Smooth muscle cell (in vitro differentiated cells): ENCODE results near the gene AHCTF1. TPM values are rescaled to one million over a fixed set of nuclear protein-coding genes. Genes with fewer than 3 reads are reported as not detected.

Experiments
- DNase-seq: peaks from one replicate; lab custom pipeline; 2025; ENCODE audit not compliant: unreplicated experiment; lab: John Stamatoyannopoulos, UW
- H2AFZ ChIP-seq: fragments of 200-600 bp; sonication (generic); 2 replicates; pipeline ENCODE4 v1.6.0; 2016; ENCODE audit warnings: antibody characterized with exemption, low read depth, mild to moderate bottlenecking
- H3F3A ChIP-seq: fragments of 200-600 bp; sonication (generic); 2 replicates; pipeline ENCODE4 v1.6.0; 2017; ENCODE audit warnings: antibody characterized with exemption, low read depth
- H3K27ac ChIP-seq: fragments of 200-600 bp; sonication (generic); 2 replicates; pipeline ENCODE4 v1.5.1; 2016; ENCODE audit warnings: low read depth, mild to moderate bottlenecking
- H3K27me3 ChIP-seq: fragments of 200-600 bp; sonication (generic); 2 replicates; pipeline ENCODE4 v1.6.1; 2016; ENCODE audit warnings: low read depth, mild to moderate bottlenecking
- H3K36me3 ChIP-seq: fragments of 200-600 bp; sonication (generic); 2 replicates; pipeline ENCODE4 v1.5.1; 2016; ENCODE audit warnings: low read depth
- H3K4me1 ChIP-seq: fragments of 200-600 bp; sonication (generic); 2 replicates; pipeline ENCODE4 v1.5.1; 2016; ENCODE audit warnings: low read depth
- H3K4me2 ChIP-seq: fragments of 200-600 bp; sonication (generic); 2 replicates; pipeline ENCODE4 v1.6.0; 2016; ENCODE audit warnings: mild to moderate bottlenecking
- H3K4me3 ChIP-seq: fragments of 200-600 bp; sonication (generic); 2 replicates; pipeline ENCODE4 v1.5.1; 2016; ENCODE audit warnings: mild to moderate bottlenecking
- H3K79me2 ChIP-seq: fragments of 200-600 bp; sonication (generic); 2 replicates; pipeline ENCODE4 v1.6.0; 2016; ENCODE audit warnings: low read depth, mild to moderate bottlenecking
- H3K9ac ChIP-seq: fragments of 200-600 bp; sonication (generic); 2 replicates; pipeline ENCODE4 v1.6.0; 2016; ENCODE audit warnings: low read depth
- H3K9me3 ChIP-seq: fragments of 200-600 bp; sonication (generic); replicated peaks from 2 replicates; pipeline ENCODE4 v1.5.1; 2016; ENCODE audit warnings: low read depth
- H4K20me1 ChIP-seq: fragments of 200-600 bp; sonication (generic); 2 replicates; pipeline ENCODE4 v1.6.0; 2016; ENCODE audit warnings: low read depth
- WGBS: methylation state at CpG from one replicate; pipeline ENCODE4 v1.1.7; 2016; ENCODE audit warnings: low lambda C conversion rate; 5-methylcytosine and 5-hydroxymethylcytosine counted together
- polyA plus RNA-seq: library from polyadenylated mRNA; unstranded; fragments of >200 nt; fragmentation: Nextera tagmentation; extraction: Ambion mirVana; gene quantifications from 2 replicates; pipeline ENCODE4 v1.2.1, GENCODE V29; 2016
- total RNA-seq: library from RNA; depleted of rRNA; stranded (reverse); fragments of >200 nt; gene quantifications from 2 replicates; pipeline ENCODE4 v1.2.3, GENCODE V29; 2014
- TF ChIP-seq, protein P1 (sequence below): fragments of 200-600 bp; sonication (generic); IDR thresholded peaks from 2 replicates; pipeline ENCODE4 v1.5.1; 2017; ENCODE audit warnings: borderline replicate concordance, mild to moderate bottlenecking, antibody characterized with exemption; ENCODE audit not compliant: insufficient read depth, poor library complexity, severe bottlenecking

Gene AHCTF1
- total and polyA plus RNA-seq, 2 experiments from 2014 or later, result 7.2 to 34.0 TPM

DNA sequence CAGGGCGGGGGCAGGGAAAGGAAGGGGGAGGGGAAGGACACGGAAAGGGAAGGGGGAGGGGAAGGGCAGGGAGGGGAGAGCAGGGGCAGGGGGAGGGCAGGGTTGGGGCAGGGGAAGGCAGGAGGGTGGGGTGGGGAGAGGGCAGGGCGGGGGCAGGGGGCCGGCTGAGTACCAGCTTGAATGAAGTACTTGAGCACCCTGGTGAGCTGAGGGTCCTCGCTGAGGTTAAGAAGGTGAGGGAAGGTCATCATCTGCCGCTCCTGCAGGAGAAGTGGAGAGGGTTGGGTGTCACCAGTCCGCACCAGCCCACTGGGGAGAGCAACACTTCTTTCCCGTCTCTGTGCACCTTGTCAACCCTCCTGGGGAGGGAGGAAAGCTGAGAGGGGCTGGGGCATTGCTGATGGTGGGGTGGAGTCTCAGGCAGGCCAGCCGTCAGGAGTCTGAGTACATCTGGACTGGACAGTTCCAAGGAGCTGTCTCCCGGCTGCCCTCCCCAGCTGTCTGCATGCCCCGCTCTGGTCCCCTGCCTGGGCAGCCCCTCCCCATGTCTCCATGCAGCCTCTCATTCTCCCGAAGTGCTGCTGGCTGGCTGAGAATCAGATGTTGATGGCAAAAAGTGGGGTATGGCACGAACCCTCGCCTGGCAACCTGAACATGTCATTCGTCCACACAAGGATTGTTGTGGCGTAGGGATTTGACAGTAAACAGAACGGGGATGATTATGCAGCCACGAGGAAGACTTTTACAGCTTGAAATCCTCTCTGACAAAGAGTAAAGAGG lies 137.5 kb downstream of the AHCTF1 start:
- DNase-seq, result no peak
- peak overlapping the region; percentile 6 for H3K4me2 ChIP-seq
- no peaks in the 10 kb centered on the region for H3K27me3 ChIP-seq
- no peaks in the 10 kb centered on the region for H3K36me3 ChIP-seq
- H3K4me3 ChIP-seq, result no peak overlapping the region
- H3K9me3 ChIP-seq, result no peaks in the 10 kb centered on the region
- WGBS, result 49% methylated on average over 16 of the region's 18 CpGs
- no peaks in the 10 kb centered on the region for H3K4me1 ChIP-seq
- no peaks in the 10 kb centered on the region for H4K20me1 ChIP-seq
- H3K79me2 ChIP-seq, result no peaks in the 10 kb centered on the region
- no peak overlapping the region for H3K27ac ChIP-seq
- TF ChIP-seq, protein P1, sequence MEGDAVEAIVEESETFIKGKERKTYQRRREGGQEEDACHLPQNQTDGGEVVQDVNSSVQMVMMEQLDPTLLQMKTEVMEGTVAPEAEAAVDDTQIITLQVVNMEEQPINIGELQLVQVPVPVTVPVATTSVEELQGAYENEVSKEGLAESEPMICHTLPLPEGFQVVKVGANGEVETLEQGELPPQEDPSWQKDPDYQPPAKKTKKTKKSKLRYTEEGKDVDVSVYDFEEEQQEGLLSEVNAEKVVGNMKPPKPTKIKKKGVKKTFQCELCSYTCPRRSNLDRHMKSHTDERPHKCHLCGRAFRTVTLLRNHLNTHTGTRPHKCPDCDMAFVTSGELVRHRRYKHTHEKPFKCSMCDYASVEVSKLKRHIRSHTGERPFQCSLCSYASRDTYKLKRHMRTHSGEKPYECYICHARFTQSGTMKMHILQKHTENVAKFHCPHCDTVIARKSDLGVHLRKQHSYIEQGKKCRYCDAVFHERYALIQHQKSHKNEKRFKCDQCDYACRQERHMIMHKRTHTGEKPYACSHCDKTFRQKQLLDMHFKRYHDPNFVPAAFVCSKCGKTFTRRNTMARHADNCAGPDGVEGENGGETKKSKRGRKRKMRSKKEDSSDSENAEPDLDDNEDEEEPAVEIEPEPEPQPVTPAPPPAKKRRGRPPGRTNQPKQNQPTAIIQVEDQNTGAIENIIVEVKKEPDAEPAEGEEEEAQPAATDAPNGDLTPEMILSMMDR, result no peak
- no peak overlapping the region for H2AFZ ChIP-seq
- no peak overlapping the region for H3K9ac ChIP-seq
- no peaks in the 10 kb centered on the region for H3F3A ChIP-seq

DNA sequence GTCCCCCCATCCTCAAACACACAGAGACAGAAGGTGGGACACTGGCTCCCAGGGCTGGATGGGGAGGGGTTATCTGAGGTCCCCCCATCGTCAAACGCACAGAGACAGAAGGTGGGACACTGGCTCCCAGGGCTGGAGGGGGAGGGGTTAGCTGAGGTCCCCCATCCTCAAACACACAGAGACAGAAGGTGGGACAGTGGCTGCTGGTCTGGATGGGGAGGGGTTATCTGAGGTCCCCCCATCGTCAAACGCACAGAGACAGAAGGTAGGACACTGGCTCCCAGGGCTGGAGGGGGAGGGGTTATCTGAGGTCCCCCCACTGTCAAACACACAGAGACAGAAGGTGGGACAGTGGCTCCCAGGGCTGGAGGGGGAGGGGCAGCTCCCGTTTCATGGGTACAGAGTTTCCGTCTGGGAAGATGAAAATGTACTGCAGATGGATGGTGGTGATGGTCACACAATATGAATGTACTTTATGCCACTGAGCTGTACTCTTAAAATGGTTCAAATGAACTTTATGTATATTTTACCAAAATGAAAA lies 138.3 kb downstream of the AHCTF1 start:
- no peaks in the 10 kb centered on the region for H3K79me2 ChIP-seq
- H3K36me3 ChIP-seq, result no peaks in the 10 kb centered on the region
- H3K27me3 ChIP-seq, result no peaks in the 10 kb centered on the region
- no peaks in the 10 kb centered on the region for H3K9me3 ChIP-seq
- no peak for DNase-seq
- no peak overlapping the region for H3K4me2 ChIP-seq
- H3F3A ChIP-seq, result no peaks in the 10 kb centered on the region
- TF ChIP-seq, protein P1, result no peak
- no peak overlapping the region for H3K4me3 ChIP-seq
- no peak overlapping the region for H3K27ac ChIP-seq
- no peaks in the 10 kb centered on the region for H4K20me1 ChIP-seq
- whole genome bisulfite sequencing, result 61% methylated on average over 6 of the region's 6 CpGs
- no peak overlapping the region for H3K9ac ChIP-seq
- H3K4me1 ChIP-seq, result no peaks in the 10 kb centered on the region
- H2AFZ ChIP-seq, result no peak overlapping the region

DNA sequence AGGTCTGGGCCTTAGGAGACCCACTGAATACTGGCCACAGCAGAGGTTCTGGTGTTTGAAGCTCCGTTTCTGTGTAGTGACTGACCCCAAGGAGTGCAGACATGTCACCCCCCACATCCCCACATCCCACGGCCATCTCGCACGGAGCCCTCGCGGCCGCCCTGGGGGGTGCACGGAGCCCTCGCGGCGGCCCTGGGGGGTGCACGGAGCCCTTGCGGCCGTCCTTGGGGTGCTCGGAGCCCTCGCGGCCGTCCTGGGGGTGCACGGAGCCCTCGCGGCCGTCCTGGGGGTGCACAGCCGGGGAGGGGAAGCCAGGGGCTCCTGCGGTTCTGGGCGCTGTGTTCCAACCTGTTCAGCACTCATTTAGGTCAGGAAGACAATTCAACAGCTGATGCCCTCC lies 139.1 kb downstream of the AHCTF1 start:
- H4K20me1 ChIP-seq, result no peaks in the 10 kb centered on the region
- no peak overlapping the region for H3K4me3 ChIP-seq
- no peak overlapping the region for H3K27ac ChIP-seq
- no peak overlapping the region for H2AFZ ChIP-seq
- no peaks in the 10 kb centered on the region for H3K4me1 ChIP-seq
- no peaks in the 10 kb centered on the region for H3K36me3 ChIP-seq
- no peaks in the 10 kb centered on the region for H3F3A ChIP-seq
- H3K79me2 ChIP-seq, result no peaks in the 10 kb centered on the region
- DNase-seq, result no peak
- TF ChIP-seq, protein P1, result no peak
- 94% methylated on average over 24 of the region's 25 CpGs for WGBS
- H3K9ac ChIP-seq, result no peak overlapping the region
- H3K4me2 ChIP-seq, result no peak overlapping the region
- H3K9me3 ChIP-seq, result no peaks in the 10 kb centered on the region
- no peaks in the 10 kb centered on the region for H3K27me3 ChIP-seq
